HepG2 (cell line): ENCODE measurements around the gene SCAPER. TPM values are rescaled to one million over a fixed set of nuclear protein-coding genes. Genes with fewer than 3 reads are reported as not detected.

Experiments
- AHDC1 ChIP-seq: sonication (generic); formaldehyde crosslinking; IDR thresholded peaks from 2 replicates; pipeline ENCODE4 v1.5.1; 2020; ENCODE audit warnings: mild to moderate bottlenecking, missing genetic modification reagents, borderline replicate concordance
- HCFC1 ChIP-seq: fragments of 150-350 bp; IDR thresholded peaks from 2 replicates; pipeline ENCODE4 v1.6.1; 2014; ENCODE audit warnings: low read depth, low read length
- HIC2 ChIP-seq: sonication (generic); formaldehyde crosslinking; IDR thresholded peaks from 2 replicates; pipeline ENCODE4 v1.9.0; 2022; ENCODE audit warnings: low read depth, missing genetic modification reagents
- HNRNPH1 ChIP-seq: fragments of 200-400 bp; formaldehyde crosslinking; optimal IDR thresholded peaks from 2 replicates; pipeline ENCODE3; 2017; ENCODE audit warnings: mild to moderate bottlenecking, low read depth, low read length
- NR2F6 ChIP-seq, 2 experiments: IDR thresholded peaks; 2 replicates each; pipeline ENCODE4 v1.6.1; 2016; ENCODE audit warnings: antibody characterized with exemption in 1 of 2, mild to moderate bottlenecking in 1 of 2
- SMARCE1 ChIP-seq: fragments of 450-650 bp; IDR thresholded peaks from 2 replicates; pipeline ENCODE4 v1.6.1; 2017; ENCODE audit warnings: borderline replicate concordance
- SNAPC5 ChIP-seq: sonication (generic); formaldehyde crosslinking; IDR thresholded peaks from 2 replicates; pipeline ENCODE4 v1.8.1; 2023; ENCODE audit warnings: mild to moderate bottlenecking, missing genetic modification reagents, borderline replicate concordance
- SP4 ChIP-seq: sonication (generic); formaldehyde crosslinking; IDR thresholded peaks from 2 replicates; pipeline ENCODE4 v1.8.1; 2023; ENCODE audit warnings: mild to moderate bottlenecking, missing genetic modification reagents
- TBX3 ChIP-seq: fragments of 450-650 bp; IDR thresholded peaks from 2 replicates; pipeline ENCODE4 v1.6.1; 2017; ENCODE audit warnings: antibody characterized with exemption, mild to moderate bottlenecking, inconsistent platforms, borderline replicate concordance
- TEAD3 ChIP-seq: optimal IDR thresholded peaks from 2 replicates; pipeline ENCODE3; 2016; ENCODE audit warnings: borderline replicate concordance
- TFAP4 ChIP-seq: sonication (generic); IDR thresholded peaks from 2 replicates; pipeline ENCODE4 v1.6.1; 2016; ENCODE audit warnings: low read depth, borderline replicate concordance
- TFDP2 ChIP-seq: sonication (generic); formaldehyde crosslinking; IDR thresholded peaks from 2 replicates; pipeline ENCODE4 v1.4.0; 2020; ENCODE audit warnings: missing genetic modification reagents
- ZKSCAN8 ChIP-seq: IDR thresholded peaks from 2 replicates; pipeline ENCODE4 v1.6.1; 2016; ENCODE audit warnings: borderline replicate concordance, missing genetic modification reagents, missing compliant biosample characterization
- ZNF225 ChIP-seq: sonication (generic); formaldehyde crosslinking; IDR thresholded peaks from 2 replicates; pipeline ENCODE4 v1.4.0; 2020; ENCODE audit warnings: mild to moderate bottlenecking, missing genetic modification reagents
- ZNF362 ChIP-seq: sonication (generic); formaldehyde crosslinking; IDR thresholded peaks from 2 replicates; pipeline ENCODE4 v1.4.0; 2020; ENCODE audit warnings: missing genetic modification reagents, mild to moderate bottlenecking, borderline replicate concordance
- ZNF839 ChIP-seq: sonication (generic); formaldehyde crosslinking; IDR thresholded peaks from 2 replicates; pipeline ENCODE4 v1.4.0; 2020; ENCODE audit warnings: missing genetic modification reagents, mild to moderate bottlenecking, borderline replicate concordance
- ZNF850 ChIP-seq: sonication (generic); formaldehyde crosslinking; conservative IDR thresholded peaks from 2 replicates; pipeline ENCODE4 v1.9.0; 2021; ENCODE audit warnings: mild to moderate bottlenecking, missing genetic modification reagents
- polyA plus RNA-seq, 8 experiments: library from polyadenylated mRNA; depleted of rRNA in 3 of 8; stranded (reverse) in 7 of 8; unstranded in 1 of 8; fragments of >200 nt; fragmentation: Illumina TruSeq in 4 of 8; extraction: Trizol in 4 of 8; gene quantifications; 2 replicates each; pipeline versions ENCODE4 v1.2.1 to v1.2.3, GENCODE V29; 2011 to 2016; ENCODE audit warnings: low read depth in 4 of 8, missing spikeins in 1 of 8, mixed read lengths in 1 of 8; ENCODE audit not compliant: insufficient read depth in 1 of 8
- total RNA-seq, 5 experiments: library from RNA; depleted of rRNA; stranded (reverse); fragments of >200 nt; fragmentation: Illumina TruSeq; extraction: Trizol; gene quantifications; 2 replicates each; pipeline ENCODE4 v1.2.3, GENCODE V29; 2016; ENCODE audit warnings: low read depth in 1 of 5

The SCAPER gene
- total and polyA plus RNA-seq, 2 of the 13 experiments (the other 11 are each of a cell fraction or from before 2014, with no cell fraction given), result 4.3 to 10.5 TPM

- TF ChIP-seq HIC2 (CRISPR knock-in tag) (no peak), SMARCE1 (no peak), ZNF850 (CRISPR knock-in tag) (no peak), TFAP4 (peak; percentile 58; the same call in 1 of the 2 replicates), AHDC1 (CRISPR knock-in tag) (peak; percentile 27; the same call in 1 of the 2 replicates), ZKSCAN8 (CRISPR knock-in tag) (0 out of 2 replicates have a peak, but pooled peaks have one; percentile 28), TBX3 (peak; percentile 88; the same call in 1 of the 2 replicates), HNRNPH1 (no peak), ZNF225 (no peak), SP4 (no peak), ZNF839 (no peak), SNAPC5 (CRISPR knock-in tag) (no peak), NR2F6 (IDR thresholded peaks at IDR 0.05) (no peak), NR2F6 (CRISPR knock-in tag; IDR thresholded peaks at IDR 0.05) (0 out of 2 replicates have a peak, but pooled peaks have one; percentile 38), ZNF362 (CRISPR knock-in tag) (0 out of 2 replicates have a peak, but pooled peaks have one; percentile 15), TEAD3 (no peak), HCFC1 (no peak), TFDP2 (CRISPR knock-in tag) (no peak)
These were observed 390.9 kb downstream of the SCAPER start (continued) for GRCh38 chr15:76514282-76514681.
